Testis (tissue), 2 donors: ENCODE results near the gene ANO8.

ENCODE experiments used
- POLR2A ChIP-seq: fragments of 450-650 bp; IDR thresholded peaks from one replicate; pipeline ENCODE4 v1.6.1; 2017; ENCODE audit warnings: antibody characterized with exemption, mild to moderate bottlenecking, moderate library complexity
- TF ChIP-seq, protein P1 (sequence below), 3 experiments: fragments of 450-650 bp in 2 of 3; fragments of 200-600 bp in 1 of 3; sonication (generic) in 1 of 3; IDR thresholded peaks; one replicate each; pipeline ENCODE4 v1.5.1; 2016 to 2019; ENCODE audit warnings: antibody characterized with exemption in 3 of 3, mild to moderate bottlenecking in 2 of 3, moderate library complexity in 1 of 3

DNA sequence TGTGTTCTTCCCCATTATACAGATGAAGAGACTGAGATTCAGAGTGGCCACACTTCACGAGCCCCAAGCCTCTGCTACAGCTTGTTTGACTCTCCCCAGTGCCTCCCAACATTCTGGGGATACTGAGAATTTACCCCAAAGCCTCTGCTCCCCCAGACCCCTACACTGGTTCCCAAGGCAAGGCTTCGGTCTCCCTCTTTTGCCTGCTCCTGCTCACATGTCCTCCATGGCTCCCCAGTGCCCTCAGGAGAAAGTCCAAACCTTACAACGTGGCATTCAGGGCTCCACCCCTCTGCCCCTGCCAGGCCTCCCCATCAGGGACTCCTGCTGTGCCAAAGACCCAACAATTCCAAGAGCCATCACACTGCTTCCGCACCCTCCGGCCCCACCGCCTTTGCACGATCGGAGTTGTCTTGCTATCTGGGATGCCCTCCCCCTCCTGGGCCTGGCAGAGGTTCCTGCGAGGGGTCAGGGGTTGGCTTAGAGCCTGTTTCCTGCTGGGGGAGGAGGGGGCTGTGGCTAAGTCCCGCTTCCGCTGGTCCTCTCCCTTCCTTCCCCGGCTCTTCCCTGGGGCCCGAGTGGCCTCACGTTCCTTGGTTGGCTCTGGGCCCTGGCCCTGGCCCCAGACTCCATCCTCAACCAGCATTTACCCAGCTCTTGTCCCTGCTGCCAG lies 18.1 kb upstream of the ANO8 start:
- TF ChIP-seq, protein P1, sequence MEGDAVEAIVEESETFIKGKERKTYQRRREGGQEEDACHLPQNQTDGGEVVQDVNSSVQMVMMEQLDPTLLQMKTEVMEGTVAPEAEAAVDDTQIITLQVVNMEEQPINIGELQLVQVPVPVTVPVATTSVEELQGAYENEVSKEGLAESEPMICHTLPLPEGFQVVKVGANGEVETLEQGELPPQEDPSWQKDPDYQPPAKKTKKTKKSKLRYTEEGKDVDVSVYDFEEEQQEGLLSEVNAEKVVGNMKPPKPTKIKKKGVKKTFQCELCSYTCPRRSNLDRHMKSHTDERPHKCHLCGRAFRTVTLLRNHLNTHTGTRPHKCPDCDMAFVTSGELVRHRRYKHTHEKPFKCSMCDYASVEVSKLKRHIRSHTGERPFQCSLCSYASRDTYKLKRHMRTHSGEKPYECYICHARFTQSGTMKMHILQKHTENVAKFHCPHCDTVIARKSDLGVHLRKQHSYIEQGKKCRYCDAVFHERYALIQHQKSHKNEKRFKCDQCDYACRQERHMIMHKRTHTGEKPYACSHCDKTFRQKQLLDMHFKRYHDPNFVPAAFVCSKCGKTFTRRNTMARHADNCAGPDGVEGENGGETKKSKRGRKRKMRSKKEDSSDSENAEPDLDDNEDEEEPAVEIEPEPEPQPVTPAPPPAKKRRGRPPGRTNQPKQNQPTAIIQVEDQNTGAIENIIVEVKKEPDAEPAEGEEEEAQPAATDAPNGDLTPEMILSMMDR (IDR thresholded peaks at IDR 0.05): no peak
- no peak for TF ChIP-seq POLR2A
